ENCODE data around the gene MAGEF1. TPM values are rescaled to one million over a fixed set of nuclear protein-coding genes. Genes with fewer than 3 reads are reported as not detected.

The MAGEF1 gene
- total RNA-seq, 2 experiments from 2014 or later = 20.6 to 22.5 TPM

DNA sequence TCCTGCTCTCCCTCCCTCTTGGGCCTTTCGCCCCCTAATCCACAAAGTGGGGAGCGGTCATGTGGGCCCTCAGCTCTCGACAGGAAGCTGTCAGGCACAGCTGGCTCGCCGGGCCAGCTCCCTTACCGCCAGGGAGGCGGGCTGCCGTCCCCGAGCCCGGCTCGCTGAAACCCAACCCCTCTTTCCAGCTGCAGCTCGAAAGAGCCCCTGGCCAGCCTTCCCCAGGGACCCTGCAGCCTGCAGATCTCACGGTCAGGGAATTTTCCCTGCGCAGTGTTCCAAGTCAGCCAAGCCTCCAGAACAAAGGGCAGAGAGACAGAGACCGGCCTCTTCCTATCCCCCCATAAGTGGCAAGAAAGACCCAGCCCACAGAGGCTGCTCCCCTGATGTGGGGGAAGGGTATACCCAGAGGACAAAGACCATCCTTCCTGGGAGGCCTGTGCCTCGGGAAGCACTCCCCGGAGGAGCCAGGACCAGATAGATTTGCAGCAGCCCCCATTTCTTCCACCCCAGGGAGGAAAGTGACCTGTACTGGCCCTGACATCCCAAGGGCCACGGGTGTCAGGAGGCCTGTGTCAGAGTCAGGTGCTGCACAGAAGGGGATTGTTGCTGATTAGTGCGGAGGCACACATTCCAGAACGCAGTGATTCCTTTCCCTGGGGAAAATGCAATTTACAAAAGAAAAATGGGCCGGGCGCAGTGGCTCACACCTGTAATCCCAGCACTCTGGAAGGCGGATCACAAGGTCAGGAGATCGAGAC is 32.6 kb downstream of the MAGEF1 start:
- ChIA-PET POLR2A (no interaction called here), CTCF (no interaction called here)
- intact Hi-C loops (cut with micrococcal nuclease) = no loop called here

GRCh38 chr3:184678317-184679055 is 33.4 kb downstream of the MAGEF1 start:
- no peak for DNase-seq
- Mint-ChIP-seq H3K27me3 (peaks cover 13% of the 10 kb centered on the region), H3K9me3 (no peaks in the 10 kb centered on the region), H3K4me1 (ENCODE audit: low read depth) (no peaks in the 10 kb centered on the region), H3K27ac (no peak overlapping the region), H3K36me3 (no peaks in the 10 kb centered on the region), H3K4me3 (no peak overlapping the region)
- intact Hi-C loops (cut with micrococcal nuclease) = no loop called here
- CTCF ChIA-PET = no interaction called here
- POLR2A ChIA-PET = no interaction called here

More for the DNA sequence above, 32.6 kb downstream of the MAGEF1 start:
- Mint-ChIP-seq H3K27ac (no peak overlapping the region), H3K4me1 (ENCODE audit: low read depth) (no peaks in the 10 kb centered on the region), H3K36me3 (no peaks in the 10 kb centered on the region), H3K27me3 (peaks cover 12% of the 10 kb centered on the region), H3K4me3 (no peak overlapping the region), H3K9me3 (no peaks in the 10 kb centered on the region)
- DNase-seq = no peak

DNA sequence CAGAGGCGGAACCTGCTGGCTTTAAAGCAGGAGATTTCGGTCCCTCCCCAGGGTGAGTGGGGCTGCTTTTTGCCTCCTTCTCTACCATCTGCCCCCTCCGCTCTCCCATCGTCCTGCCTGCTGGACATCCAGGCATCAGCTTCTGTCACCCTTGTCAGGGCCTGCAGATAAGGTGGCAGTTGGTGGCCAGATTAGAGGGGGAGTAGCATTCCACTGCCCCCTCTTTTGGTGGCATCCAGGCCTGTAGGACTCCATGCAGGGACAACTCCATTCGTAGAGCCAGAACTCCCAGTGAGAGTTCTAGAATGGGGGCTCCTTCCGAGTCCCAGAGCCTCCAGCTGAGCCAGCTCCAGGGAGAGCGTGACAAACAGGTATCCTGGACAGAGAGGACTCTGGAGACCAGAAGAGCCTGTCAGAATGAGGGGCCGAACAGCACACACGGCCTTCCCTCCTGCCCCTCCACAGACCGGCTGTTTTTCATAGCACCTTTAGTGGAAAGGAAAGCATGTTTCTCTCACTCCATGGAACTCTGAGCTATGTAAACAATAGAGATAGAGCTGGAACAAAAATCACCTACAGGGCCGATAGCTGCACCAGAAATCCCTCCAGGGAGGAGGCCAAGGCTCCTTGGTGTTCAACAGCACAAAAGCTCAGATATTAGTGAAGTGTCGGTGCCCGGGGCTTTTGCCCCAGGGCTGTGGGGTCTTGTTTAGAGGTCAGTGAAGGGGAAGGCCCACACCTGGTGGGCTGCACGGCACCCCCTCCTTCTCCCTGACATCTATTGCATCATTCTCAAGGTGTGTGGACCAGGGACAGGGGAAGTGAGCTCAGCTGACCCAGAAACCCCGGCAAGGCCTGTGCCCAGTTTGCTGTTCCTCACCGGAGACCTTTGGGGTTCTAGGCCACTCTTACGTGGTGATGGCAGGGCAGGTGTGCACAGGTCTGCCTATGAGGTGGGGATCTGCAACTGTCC is 34.2 kb downstream of the MAGEF1 start:
- intact Hi-C loops (cut with micrococcal nuclease) = no loop called here
- Mint-ChIP-seq H3K27ac (no peak overlapping the region), H3K9me3 (no peaks in the 10 kb centered on the region), H3K4me1 (ENCODE audit: low read depth) (no peaks in the 10 kb centered on the region), H3K27me3 (peaks cover 13% of the 10 kb centered on the region), H3K36me3 (no peaks in the 10 kb centered on the region), H3K4me3 (no peak overlapping the region)
- DNase-seq = no peak
- ChIA-PET POLR2A (no interaction called here), CTCF (no interaction called here)

- Mint-ChIP-seq H3K9me3 (no peaks in the 10 kb centered on the region), H3K4me3 (no peak overlapping the region), H3K4me1 (ENCODE audit: low read depth) (no peaks in the 10 kb centered on the region), H3K27ac (no peak overlapping the region), H3K27me3 (peaks cover 13% of the 10 kb centered on the region), H3K36me3 (no peaks in the 10 kb centered on the region)
- CTCF ChIA-PET = no interaction called here
- intact Hi-C loops (cut with micrococcal nuclease) = no loop called here
- DNase-seq = no peak
- POLR2A ChIA-PET = no interaction called here
Measured at GRCh38 chr3:184676927-184677326, 34.9 kb downstream of the MAGEF1 start.

DNA sequence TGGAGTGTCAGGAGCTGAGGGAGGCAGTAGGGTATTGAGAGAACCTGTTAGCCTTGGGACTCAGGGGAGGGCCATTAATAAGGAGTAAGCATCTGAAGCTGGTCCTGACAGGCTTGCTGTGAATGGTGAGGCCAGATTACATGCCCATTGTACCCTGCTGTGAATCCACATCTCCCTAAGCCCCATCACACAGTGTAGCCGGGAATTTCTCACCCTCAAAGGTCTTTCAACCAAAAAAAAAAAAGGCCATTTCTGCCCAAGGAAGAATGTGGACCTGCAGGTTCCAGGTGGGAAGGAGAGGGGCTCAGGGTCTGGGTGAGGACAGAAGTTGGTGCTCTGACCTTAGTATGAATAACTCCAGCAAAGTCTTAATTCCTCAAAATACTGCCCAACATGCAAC is 37.2 kb downstream of the MAGEF1 start:
- Mint-ChIP-seq H3K4me1 (ENCODE audit: low read depth) (no peaks in the 10 kb centered on the region), H3K36me3 (no peaks in the 10 kb centered on the region), H3K27me3 (peaks cover 13% of the 10 kb centered on the region), H3K4me3 (no peak overlapping the region), H3K9me3 (no peaks in the 10 kb centered on the region), H3K27ac (no peak overlapping the region)
- ChIA-PET POLR2A (no interaction called here), CTCF (no interaction called here)
- no peak for DNase-seq
- intact Hi-C loops (cut with micrococcal nuclease) = no loop called here

DNA sequence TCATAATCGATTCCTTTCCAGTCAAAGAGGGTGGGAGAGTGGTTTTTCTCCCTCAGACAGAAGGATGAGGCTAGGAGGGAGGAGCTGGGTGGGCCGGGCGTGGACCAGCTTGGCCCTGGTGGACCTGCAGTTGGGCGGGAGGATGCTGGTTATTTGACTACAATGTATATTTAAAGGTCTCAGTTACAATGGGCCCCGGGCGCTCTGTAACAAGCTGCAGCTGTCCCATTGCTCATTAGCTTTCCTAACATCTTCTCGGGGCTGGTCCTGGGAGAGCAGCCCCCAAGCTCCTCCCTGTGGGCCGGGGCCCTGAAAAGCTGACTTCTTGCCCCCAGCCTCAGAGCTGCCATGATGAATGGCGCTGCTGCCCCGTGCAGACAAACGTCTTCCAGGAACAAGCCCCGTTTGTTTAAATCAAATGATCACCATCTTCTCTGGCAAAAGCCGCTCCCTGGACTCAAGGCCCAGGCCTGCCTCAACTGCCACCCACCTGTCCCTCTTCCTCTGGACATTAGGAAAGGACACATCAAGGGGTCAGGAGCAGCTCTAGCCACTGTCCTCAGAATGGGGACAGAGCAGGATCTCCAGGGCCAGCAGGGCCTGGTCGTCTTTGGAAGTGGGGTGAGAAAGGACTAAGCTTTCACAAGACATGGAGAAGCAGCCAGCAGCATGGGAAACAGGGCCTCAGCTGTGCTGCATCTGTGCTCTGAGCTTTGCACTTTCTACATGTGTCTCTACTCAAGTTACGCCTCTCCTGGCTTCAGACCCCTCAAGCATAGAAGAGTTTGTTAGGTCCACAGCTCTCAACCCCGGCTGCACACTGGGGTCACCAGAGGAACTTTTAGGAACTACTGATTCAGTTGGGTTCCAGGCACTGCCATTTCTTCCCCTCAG is 38.6 kb downstream of the MAGEF1 start:
- intact Hi-C loops (cut with micrococcal nuclease) = no loop called here
- no peaks in the 10 kb centered on the region for H3K9me3 Mint-ChIP-seq
- ChIA-PET CTCF (interaction anchor here (0.6 to 2.0 kb wide), 2 partner anchors 105 to 1228 kb away, joined by 4 to 6 read pairs; no protein-coding TSS in a partner anchor), POLR2A (no interaction called here)
- H3K27me3 Mint-ChIP-seq = peaks cover 15% of the 10 kb centered on the region
- no peak overlapping the region for H3K27ac Mint-ChIP-seq
- no peaks in the 10 kb centered on the region for H3K36me3 Mint-ChIP-seq
- DNase-seq = no peak
- no peak overlapping the region for H3K4me3 Mint-ChIP-seq
- no peaks in the 10 kb centered on the region for H3K4me1 Mint-ChIP-seq (ENCODE audit: low read depth)

- no peaks in the 10 kb centered on the region for H3K9me3 Mint-ChIP-seq
- CTCF ChIA-PET = interaction anchor here (2.0 kb wide), 1 partner anchor 106 kb away, joined by 6 read pairs; no protein-coding TSS in a partner anchor
- no peak for DNase-seq
- POLR2A ChIA-PET = no interaction called here
- H3K27ac Mint-ChIP-seq = no peak overlapping the region
- no peak overlapping the region for H3K4me3 Mint-ChIP-seq
- peaks cover 15% of the 10 kb centered on the region for H3K27me3 Mint-ChIP-seq
- H3K36me3 Mint-ChIP-seq = no peaks in the 10 kb centered on the region
- intact Hi-C loops (cut with micrococcal nuclease) = no loop called here
- H3K4me1 Mint-ChIP-seq (ENCODE audit: low read depth) = no peaks in the 10 kb centered on the region
Measured at GRCh38 chr3:184672335-184672734, 39.5 kb downstream of the MAGEF1 start.

GRCh38 chr3:184670091-184670602 is 41.7 kb downstream of the MAGEF1 start:
- peaks cover 10% of the 10 kb centered on the region for H3K27me3 Mint-ChIP-seq
- no peak for DNase-seq
- H3K4me3 Mint-ChIP-seq = no peak overlapping the region
- no peaks in the 10 kb centered on the region for H3K36me3 Mint-ChIP-seq
- intact Hi-C loops (cut with micrococcal nuclease) = no loop called here
- H3K27ac Mint-ChIP-seq = no peak overlapping the region
- H3K9me3 Mint-ChIP-seq = no peaks in the 10 kb centered on the region
- H3K4me1 Mint-ChIP-seq (ENCODE audit: low read depth) = no peaks in the 10 kb centered on the region
- ChIA-PET POLR2A (no interaction called here), CTCF (no interaction called here)

- CTCF ChIA-PET = no interaction called here
- Mint-ChIP-seq H3K4me3 (no peak overlapping the region), H3K27ac (no peak overlapping the region), H3K9me3 (no peaks in the 10 kb centered on the region), H3K27me3 (peaks cover 8% of the 10 kb centered on the region), H3K4me1 (ENCODE audit: low read depth) (no peaks in the 10 kb centered on the region), H3K36me3 (no peaks in the 10 kb centered on the region)
- POLR2A ChIA-PET = no interaction called here
- intact Hi-C loops (cut with micrococcal nuclease) = no loop called here
- DNase-seq = no peak
Measured at GRCh38 chr3:184669578-184669977, 42.3 kb downstream of the MAGEF1 start.

DNA sequence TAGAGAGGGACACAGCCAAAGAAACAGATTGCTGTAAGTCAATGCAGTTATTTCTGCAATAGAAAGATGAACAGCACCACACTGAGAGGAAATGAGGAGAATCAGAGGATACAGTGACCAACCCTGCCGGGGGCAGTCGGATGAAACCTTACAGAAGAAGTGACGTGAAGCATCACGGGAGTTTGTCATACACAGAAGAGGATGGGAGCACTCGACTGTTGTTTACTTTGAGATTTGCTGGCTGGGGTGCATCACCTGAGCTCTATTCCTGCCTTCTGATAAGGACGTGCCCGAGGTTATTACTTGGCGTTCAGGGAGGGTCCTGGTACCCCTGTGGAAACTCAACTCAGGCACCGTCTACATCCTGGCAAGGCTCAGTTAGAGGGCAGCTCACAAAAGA is 45.4 kb downstream of the MAGEF1 start:
- DNase-seq = no peak
- Mint-ChIP-seq H3K27ac (no peak overlapping the region), H3K9me3 (no peaks in the 10 kb centered on the region), H3K36me3 (no peaks in the 10 kb centered on the region), H3K27me3 (peaks cover 6% of the 10 kb centered on the region), H3K4me1 (ENCODE audit: low read depth) (no peaks in the 10 kb centered on the region), H3K4me3 (no peak overlapping the region)
- intact Hi-C loops (cut with micrococcal nuclease) = no loop called here
- CTCF ChIA-PET = no interaction called here
- POLR2A ChIA-PET = no interaction called here

- intact Hi-C loops (cut with micrococcal nuclease) = no loop called here
- no peak overlapping the region for H3K27ac Mint-ChIP-seq
- H3K4me3 Mint-ChIP-seq = no peak overlapping the region
- H3K27me3 Mint-ChIP-seq = peaks cover 6% of the 10 kb centered on the region
- ChIA-PET CTCF (interaction anchor here (1.0 kb wide), 1 partner anchor 104 kb away, joined by 3 read pairs; the partner anchor contains the start of gene EPHB3), POLR2A (no interaction called here)
- H3K4me1 Mint-ChIP-seq (ENCODE audit: low read depth) = no peaks in the 10 kb centered on the region
- no peaks in the 10 kb centered on the region for H3K9me3 Mint-ChIP-seq
- no peak for DNase-seq
- H3K36me3 Mint-ChIP-seq = no peaks in the 10 kb centered on the region
Measured at GRCh38 chr3:184665101-184665500, 46.8 kb downstream of the MAGEF1 start.

Measured in activated CD4-positive, alpha-beta memory T cell treated with anti-CD3 and anti-CD28 coated beads for 36 hours (primary cell).